H1 (cell line): ENCODE measurements around the gene ZFYVE19. TPM values are rescaled to one million over a fixed set of nuclear protein-coding genes. Genes with fewer than 3 reads are reported as not detected.
A peak's percentile ranks its signal among the peaks of the same experiment; 100 is the strongest.

Experiments used
- ATF3 ChIP-seq: IDR thresholded peaks from 2 replicates; pipeline ENCODE4 v1.6.1; 2011; ENCODE audit warnings: low read depth, mild to moderate bottlenecking, low read length; ENCODE audit not compliant: insufficient read depth
- CHD1 ChIP-seq: IDR thresholded peaks from 2 replicates; pipeline ENCODE4 v1.6.1; 2012; ENCODE audit warnings: low read depth, low read length, improper control_type of control experiment
- KDM1A ChIP-seq: fragments of 200-600, 300-600 bp; sonication (generic); IDR thresholded peaks from 2 replicates; pipeline ENCODE4 v1.7.1; 2016; ENCODE audit warnings: mild to moderate bottlenecking, low read length, borderline replicate concordance
- KDM4A ChIP-seq: IDR thresholded peaks from one replicate; pipeline ENCODE4 v1.7.1; 2012; ENCODE audit warnings: low read depth, mild to moderate bottlenecking, moderate library complexity, low read length, inconsistent platforms; ENCODE audit not compliant: severe bottlenecking
- MAFK ChIP-seq: IDR thresholded peaks from 2 replicates; pipeline ENCODE4 v1.6.1; 2012; ENCODE audit warnings: low read depth, mild to moderate bottlenecking, improper control_type of control experiment, low read length
- POLR2A ChIP-seq, 2 experiments: IDR thresholded peaks; 1 replicate in 1 of 2; 2 replicates in 1 of 2; pipeline ENCODE4 v1.6.1; 2011; ENCODE audit warnings: low read depth in 2 of 2, low read length in 2 of 2, mild to moderate bottlenecking in 2 of 2; ENCODE audit errors: control extremely low read depth in 1 of 2
- POLR2AphosphoS5 ChIP-seq: IDR thresholded peaks from 2 replicates; pipeline ENCODE4 v1.6.1; 2011; ENCODE audit warnings: low read depth, low read length
- RBBP5 ChIP-seq: IDR thresholded peaks from 2 replicates; pipeline ENCODE4 v1.7.1; 2012; ENCODE audit warnings: low read depth, mild to moderate bottlenecking, inconsistent platforms, low read length, moderate library complexity, borderline replicate concordance
- RNF2 ChIP-seq: fragments of 200-900, 300-1000 bp; sonication (generic); IDR thresholded peaks from 2 replicates; pipeline ENCODE4 v1.7.1; 2016; ENCODE audit warnings: borderline replicate concordance, low read depth, mild to moderate bottlenecking, antibody characterized with exemption, low read length; ENCODE audit not compliant: poor library complexity, severe bottlenecking; ENCODE audit errors: missing control alignments
- SAP30 ChIP-seq: fragments of 300-600 bp; sonication (generic); IDR thresholded peaks from 2 replicates; pipeline ENCODE4 v1.7.1; 2012; ENCODE audit warnings: low read length, moderate library complexity, mild to moderate bottlenecking, inconsistent platforms; ENCODE audit not compliant: insufficient read depth, insufficient replicate concordance
- SIN3A ChIP-seq, 2 experiments: IDR thresholded peaks in 1 of 2; conservative IDR thresholded peaks in 1 of 2; 2 replicates each; pipeline ENCODE4 v1.6.1; 2011 to 2012; ENCODE audit warnings: low read length in 2 of 2, improper control_type of control experiment in 1 of 2, low read depth in 1 of 2, mild to moderate bottlenecking in 1 of 2
- SIRT6 ChIP-seq: IDR thresholded peaks from one replicate; pipeline ENCODE4 v1.7.1; 2012; ENCODE audit warnings: low read length, inconsistent platforms
- TCF12 ChIP-seq: IDR thresholded peaks from 2 replicates; pipeline ENCODE4 v1.6.1; 2011; ENCODE audit warnings: low read depth, mild to moderate bottlenecking, low read length
- ZNF274 ChIP-seq: IDR thresholded peaks from 2 replicates; pipeline ENCODE4 v1.7.0; 2012; ENCODE audit warnings: low read length, borderline replicate concordance; ENCODE audit errors: extremely low read depth
- polyA plus RNA-seq, 7 experiments: library from polyadenylated mRNA; depleted of rRNA in 3 of 7; stranded (reverse) in 5 of 7; unstranded in 2 of 7; fragments of >200 nt in 5 of 7; fragments of 200-250 nt in 2 of 7; gene quantifications; 1 replicate in 5 of 7; 2 replicates in 1 of 7; 4 replicates in 1 of 7; pipeline versions ENCODE4 v1.2.1 to v1.2.3, GENCODE V29; 2011 to 2013; ENCODE audit warnings: missing spikeins in 2 of 7, mixed read lengths in 2 of 7
- total RNA-seq: library from RNA; stranded (reverse); fragmentation: NEBNext Ultra II Directional; extraction: Animal tissue kit (Norgen Biotek cat#: 25700); gene quantifications from 2 replicates; pipeline ENCODE4 v1.2.1, GENCODE V29; 2021
- TF ChIP-seq, protein P1 (sequence below), 3 experiments: IDR thresholded peaks; 1 replicate in 2 of 3; 2 replicates in 1 of 3; pipeline versions ENCODE4 v1.5.1 to v1.6.1; 2011; ENCODE audit warnings: low read length in 3 of 3, mild to moderate bottlenecking in 3 of 3, inconsistent platforms in 2 of 3, low read depth in 1 of 3, moderate library complexity in 1 of 3; ENCODE audit not compliant: insufficient read depth in 1 of 3; ENCODE audit errors: control extremely low read depth in 1 of 3
- TF ChIP-seq, protein P2 (sequence below): IDR thresholded peaks from 2 replicates; pipeline ENCODE4 v1.6.1; 2012; ENCODE audit warnings: inconsistent platforms

Gene ZFYVE19
- total and polyA plus RNA-seq, 2 of the 8 experiments (the other 6 are each of a cell fraction or from before 2014, with no cell fraction given), result 11.2 to 21.8 TPM

- TF ChIP-seq RBBP5 (no peak), SAP30 (no peak), CHD1 (no peak), KDM1A (no peak), SIN3A (conservative IDR thresholded peaks at IDR 0.05 in 1 of 2, IDR thresholded peaks at IDR 0.05 in 1 of 2; ENCODE audit: low read depth in 1 of 2, low read length in 2 of 2) (0 out of 4 replicates have a peak, but pooled peaks of 1 of the 2 experiments have one; percentile 37), ATF3 (no peak), KDM4A (no peak), ZNF274 (no peak), TCF12 (no peak), MAFK (no peak), SIRT6 (no peak), POLR2AphosphoS5 (no peak), RNF2 (no peak), POLR2A (IDR thresholded peaks at IDR 0.05; ENCODE audit: control extremely low read depth in 1 of 2, low read depth in 2 of 2, low read length in 2 of 2) (no peak)
- TF ChIP-seq, protein P1, sequence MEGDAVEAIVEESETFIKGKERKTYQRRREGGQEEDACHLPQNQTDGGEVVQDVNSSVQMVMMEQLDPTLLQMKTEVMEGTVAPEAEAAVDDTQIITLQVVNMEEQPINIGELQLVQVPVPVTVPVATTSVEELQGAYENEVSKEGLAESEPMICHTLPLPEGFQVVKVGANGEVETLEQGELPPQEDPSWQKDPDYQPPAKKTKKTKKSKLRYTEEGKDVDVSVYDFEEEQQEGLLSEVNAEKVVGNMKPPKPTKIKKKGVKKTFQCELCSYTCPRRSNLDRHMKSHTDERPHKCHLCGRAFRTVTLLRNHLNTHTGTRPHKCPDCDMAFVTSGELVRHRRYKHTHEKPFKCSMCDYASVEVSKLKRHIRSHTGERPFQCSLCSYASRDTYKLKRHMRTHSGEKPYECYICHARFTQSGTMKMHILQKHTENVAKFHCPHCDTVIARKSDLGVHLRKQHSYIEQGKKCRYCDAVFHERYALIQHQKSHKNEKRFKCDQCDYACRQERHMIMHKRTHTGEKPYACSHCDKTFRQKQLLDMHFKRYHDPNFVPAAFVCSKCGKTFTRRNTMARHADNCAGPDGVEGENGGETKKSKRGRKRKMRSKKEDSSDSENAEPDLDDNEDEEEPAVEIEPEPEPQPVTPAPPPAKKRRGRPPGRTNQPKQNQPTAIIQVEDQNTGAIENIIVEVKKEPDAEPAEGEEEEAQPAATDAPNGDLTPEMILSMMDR (IDR thresholded peaks at IDR 0.05; ENCODE audit: control extremely low read depth in 1 of 3, insufficient read depth in 1 of 3, low read depth in 1 of 3, low read length in 3 of 3), result no peak
- TF ChIP-seq, protein P2, sequence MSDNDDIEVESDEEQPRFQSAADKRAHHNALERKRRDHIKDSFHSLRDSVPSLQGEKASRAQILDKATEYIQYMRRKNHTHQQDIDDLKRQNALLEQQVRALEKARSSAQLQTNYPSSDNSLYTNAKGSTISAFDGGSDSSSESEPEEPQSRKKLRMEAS, result no peak
Observed at GRCh38 chr15:40847223-40847961, 40.5 kb downstream of the ZFYVE19 start (continued).
